ENCODE results near the gene UNC5A. TPM values are rescaled to one million over a fixed set of nuclear protein-coding genes. Genes with fewer than 3 reads are reported as not detected.

Gene UNC5A
- total RNA-seq, 1 donor from 2014 or later = 0.21 TPM

- H3K27me3 ChIP-seq (ENCODE audit: low read depth) = peaks cover 80% of the 10 kb centered on the region
- intact Hi-C loops (cut with DNase I) = no loop called here
- H3K9me3 ChIP-seq = no peaks in the 10 kb centered on the region
- no peak for TF ChIP-seq CTCF (IDR thresholded peaks at IDR 0.05)
- no peaks in the 10 kb centered on the region for H3K36me3 ChIP-seq
- ATAC-seq (no peak), DNase-seq (no peak)
- H3K4me1 ChIP-seq = peaks cover 13% of the 10 kb centered on the region
- peak overlapping the region; percentile 44 for H3K4me3 ChIP-seq
- H3K27ac ChIP-seq = no peak overlapping the region
These were observed 7.5 kb downstream of the UNC5A start for GRCh38 chr5:176817841-176818377.

- H3K4me3 ChIP-seq = peak overlapping the region; percentile 44
These were observed 8.2 kb downstream of the UNC5A start for GRCh38 chr5:176818391-176819098.

GRCh38 chr5:176819476-176819875, 9.1 kb downstream of the UNC5A start:
- H3K9me3 ChIP-seq = no peaks in the 10 kb centered on the region
- no peak for ATAC-seq
- H3K4me1 ChIP-seq = peaks cover 13% of the 10 kb centered on the region
- no peak for DNase-seq
- no peak for TF ChIP-seq CTCF (IDR thresholded peaks at IDR 0.05)
- H3K27ac ChIP-seq = no peak overlapping the region
- H3K27me3 ChIP-seq (ENCODE audit: low read depth) = peaks cover 73% of the 10 kb centered on the region
- H3K4me3 ChIP-seq = no peak overlapping the region
- no peaks in the 10 kb centered on the region for H3K36me3 ChIP-seq
- intact Hi-C loops (cut with DNase I) = no loop called here

More at GRCh38 chr5:176818391-176819098, 8.2 kb downstream of the UNC5A start:
- ATAC-seq (no peak), DNase-seq (no peak)
- no peak overlapping the region for H3K27ac ChIP-seq
- H3K36me3 ChIP-seq = no peaks in the 10 kb centered on the region
- H3K9me3 ChIP-seq = no peaks in the 10 kb centered on the region
- TF ChIP-seq CTCF (IDR thresholded peaks at IDR 0.05) = no peak
- intact Hi-C loops (cut with DNase I) = no loop called here
- peaks cover 74% of the 10 kb centered on the region for H3K27me3 ChIP-seq (ENCODE audit: low read depth)
- peaks cover 13% of the 10 kb centered on the region for H3K4me1 ChIP-seq

GRCh38 chr5:176820937-176821336, 10.6 kb downstream of the UNC5A start:
- DNase-seq = no peak
- Histone ChIP-seq H3K4me3 (no peak overlapping the region), H3K9me3 (no peaks in the 10 kb centered on the region), H3K27ac (no peak overlapping the region), H3K27me3 (ENCODE audit: low read depth) (peaks cover 59% of the 10 kb centered on the region), H3K4me1 (peaks cover 13% of the 10 kb centered on the region), H3K36me3 (no peaks in the 10 kb centered on the region)
- intact Hi-C loops (cut with DNase I) = no loop called here
- TF ChIP-seq CTCF (IDR thresholded peaks at IDR 0.05) = no peak
- ATAC-seq = no peak

- ATAC-seq = no peak
- Histone ChIP-seq H3K9me3 (no peaks in the 10 kb centered on the region), H3K4me1 (peaks cover 13% of the 10 kb centered on the region), H3K27me3 (ENCODE audit: low read depth) (peaks cover 54% of the 10 kb centered on the region), H3K4me3 (no peak overlapping the region), H3K36me3 (no peaks in the 10 kb centered on the region), H3K27ac (no peak overlapping the region)
- no peak for DNase-seq
- no peak for TF ChIP-seq CTCF (IDR thresholded peaks at IDR 0.05)
- intact Hi-C loops (cut with DNase I) = no loop called here
These were observed 11.1 kb downstream of the UNC5A start for GRCh38 chr5:176821441-176821840.

Measured in lower lobe of right lung (tissue), 2 donors.